GM12864 (cell line): ENCODE results near the gene MAPT.

Source experiments
- DNase-seq: peaks from one replicate; pipeline ENCODE4 v3.0.0-alpha.2; 2011; ENCODE audit warnings: low read depth
- H3K4me3 ChIP-seq: 2 replicates; pipeline ENCODE4 v1.5.1; 2011; ENCODE audit warnings: mild to moderate bottlenecking, low read depth, low read length, control low read depth
- TF ChIP-seq, protein P1 (sequence below): IDR thresholded peaks from 2 replicates; pipeline ENCODE4 v1.5.1; 2011; ENCODE audit warnings: low read depth, mild to moderate bottlenecking, moderate library complexity, low read length, control low read depth, inconsistent platforms; ENCODE audit errors: missing control alignments

MAPT gene

DNA sequence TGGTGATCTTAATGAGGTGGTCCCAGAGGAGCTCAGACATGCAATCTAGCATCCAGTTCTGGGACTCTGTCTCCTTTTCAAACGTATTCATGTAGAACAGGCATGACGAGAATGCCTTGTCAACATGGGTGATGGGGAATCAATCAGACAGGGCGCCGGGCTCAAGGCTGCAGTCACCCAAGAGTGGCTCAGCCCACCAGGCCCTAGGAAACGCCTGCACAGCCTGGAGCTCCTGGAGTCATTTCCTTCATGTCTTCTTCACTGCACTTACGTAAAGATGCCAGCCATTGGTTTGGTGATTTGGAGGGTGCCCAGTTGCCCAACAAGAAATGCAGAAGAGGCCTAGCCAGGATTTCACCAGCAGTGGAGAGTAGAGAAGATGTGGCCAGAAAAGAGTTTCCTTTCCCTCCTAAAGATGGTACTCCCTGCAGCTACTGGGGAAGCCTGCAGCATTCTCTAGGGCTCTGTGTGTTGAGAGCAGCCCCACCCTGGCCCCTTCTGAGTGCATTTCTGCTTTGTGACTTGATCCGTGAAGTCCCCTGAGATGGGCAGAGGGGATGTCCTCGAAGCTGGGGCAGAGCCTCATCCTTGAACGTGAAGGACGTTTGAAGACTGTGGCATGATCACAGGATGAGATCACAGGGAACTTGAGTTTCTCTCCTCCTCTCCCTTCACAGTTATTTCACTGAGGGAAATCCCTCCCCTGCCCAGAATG, 80.7 kb downstream of the MAPT start:
- TF ChIP-seq, protein P1, sequence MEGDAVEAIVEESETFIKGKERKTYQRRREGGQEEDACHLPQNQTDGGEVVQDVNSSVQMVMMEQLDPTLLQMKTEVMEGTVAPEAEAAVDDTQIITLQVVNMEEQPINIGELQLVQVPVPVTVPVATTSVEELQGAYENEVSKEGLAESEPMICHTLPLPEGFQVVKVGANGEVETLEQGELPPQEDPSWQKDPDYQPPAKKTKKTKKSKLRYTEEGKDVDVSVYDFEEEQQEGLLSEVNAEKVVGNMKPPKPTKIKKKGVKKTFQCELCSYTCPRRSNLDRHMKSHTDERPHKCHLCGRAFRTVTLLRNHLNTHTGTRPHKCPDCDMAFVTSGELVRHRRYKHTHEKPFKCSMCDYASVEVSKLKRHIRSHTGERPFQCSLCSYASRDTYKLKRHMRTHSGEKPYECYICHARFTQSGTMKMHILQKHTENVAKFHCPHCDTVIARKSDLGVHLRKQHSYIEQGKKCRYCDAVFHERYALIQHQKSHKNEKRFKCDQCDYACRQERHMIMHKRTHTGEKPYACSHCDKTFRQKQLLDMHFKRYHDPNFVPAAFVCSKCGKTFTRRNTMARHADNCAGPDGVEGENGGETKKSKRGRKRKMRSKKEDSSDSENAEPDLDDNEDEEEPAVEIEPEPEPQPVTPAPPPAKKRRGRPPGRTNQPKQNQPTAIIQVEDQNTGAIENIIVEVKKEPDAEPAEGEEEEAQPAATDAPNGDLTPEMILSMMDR, result no peak
- H3K4me3 ChIP-seq, result no peak overlapping the region
- DNase-seq, result no peak

DNA sequence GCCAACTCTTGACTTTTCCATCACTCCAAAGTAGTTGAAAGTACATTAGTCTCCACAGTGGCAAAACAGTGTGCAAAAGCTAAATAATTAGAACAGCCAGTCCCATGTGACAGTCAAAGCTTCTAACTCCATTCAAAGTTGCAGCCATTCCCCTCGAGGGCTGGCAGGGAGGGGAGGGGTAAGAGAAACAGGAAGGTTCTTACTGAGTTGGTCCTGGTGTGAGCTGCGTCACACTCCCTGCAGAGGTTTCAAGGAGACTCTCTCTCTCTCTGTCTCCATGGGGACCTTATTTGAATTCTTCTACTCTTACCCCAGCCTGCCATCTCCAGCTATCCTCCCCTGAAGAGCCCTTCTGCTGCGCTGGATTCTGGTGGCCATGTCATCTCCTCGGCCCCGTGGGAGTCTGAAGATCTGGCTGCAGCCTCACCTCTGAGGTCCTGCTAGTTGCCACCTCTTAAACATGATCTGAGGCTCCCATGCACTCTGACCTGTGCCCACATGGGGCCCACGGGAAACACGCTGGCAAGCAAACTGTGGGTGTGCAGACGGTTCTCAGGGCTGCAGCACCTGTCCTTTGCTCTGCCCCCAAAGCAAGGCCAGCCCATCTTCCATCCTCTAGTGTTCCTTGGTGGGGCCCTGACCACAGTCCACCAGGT, 81.4 kb downstream of the MAPT start:
- TF ChIP-seq, protein P1, result no peak
- DNase-seq, result no peak
- H3K4me3 ChIP-seq, result no peak overlapping the region

DNA sequence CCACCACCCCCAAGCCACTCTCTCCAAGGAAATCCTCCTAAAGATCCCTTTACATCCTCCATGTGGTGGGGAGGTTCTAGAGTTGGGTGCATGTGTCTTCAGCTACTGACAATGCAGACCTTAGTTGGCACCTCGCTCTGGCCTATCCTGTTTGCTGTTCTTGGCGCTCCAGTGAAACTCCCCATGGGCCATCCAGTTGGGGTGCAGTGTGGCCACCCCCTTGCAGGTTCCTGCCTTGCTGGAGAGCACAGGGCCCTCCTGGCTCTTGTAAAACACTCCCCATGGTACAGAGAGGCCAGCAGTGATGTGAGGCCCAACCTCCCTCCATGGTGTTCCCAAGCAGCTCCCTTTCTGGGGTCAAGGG, 82.0 kb downstream of the MAPT start:
- DNase-seq, result no peak
- TF ChIP-seq, protein P1, result no peak
- H3K4me3 ChIP-seq, result no peak overlapping the region

DNA sequence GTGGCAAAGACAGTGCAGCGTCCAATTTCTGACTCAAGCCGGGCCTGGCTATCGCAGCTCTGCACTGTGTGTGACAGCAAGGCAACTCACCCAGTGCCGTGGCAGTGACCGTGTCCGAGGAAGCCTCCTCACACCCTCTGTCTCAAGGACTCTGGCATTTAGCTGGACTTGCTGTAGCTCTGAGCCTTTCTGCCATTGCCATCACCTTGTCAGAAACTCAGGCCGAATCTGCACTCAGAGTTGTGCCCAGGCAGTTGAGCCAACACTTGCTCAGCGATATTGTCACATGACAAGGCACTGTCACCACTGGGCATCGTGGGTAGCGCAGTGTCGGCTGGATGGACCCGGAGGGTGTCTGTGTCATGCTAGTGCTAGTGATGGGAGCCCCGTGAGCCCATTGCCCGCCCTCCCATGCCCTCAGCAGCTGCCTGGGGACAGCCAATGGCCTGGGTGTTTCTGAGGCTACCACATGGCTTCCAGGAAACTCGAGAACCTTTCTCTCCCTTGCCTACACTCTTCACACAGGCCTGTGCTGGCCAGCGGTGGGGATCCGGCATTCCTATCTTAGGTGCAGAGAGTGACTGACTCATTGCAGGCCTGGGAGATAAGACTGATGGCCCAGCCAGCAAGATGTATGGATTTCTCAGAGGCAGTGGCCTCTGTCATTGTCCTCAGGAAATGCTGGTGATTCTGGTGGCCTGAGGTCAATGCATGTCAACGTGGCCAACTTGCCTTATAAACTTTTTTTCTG, 82.6 kb downstream of the MAPT start:
- TF ChIP-seq, protein P1, result no peak
- no peak for DNase-seq
- H3K4me3 ChIP-seq, result no peak overlapping the region

DNA sequence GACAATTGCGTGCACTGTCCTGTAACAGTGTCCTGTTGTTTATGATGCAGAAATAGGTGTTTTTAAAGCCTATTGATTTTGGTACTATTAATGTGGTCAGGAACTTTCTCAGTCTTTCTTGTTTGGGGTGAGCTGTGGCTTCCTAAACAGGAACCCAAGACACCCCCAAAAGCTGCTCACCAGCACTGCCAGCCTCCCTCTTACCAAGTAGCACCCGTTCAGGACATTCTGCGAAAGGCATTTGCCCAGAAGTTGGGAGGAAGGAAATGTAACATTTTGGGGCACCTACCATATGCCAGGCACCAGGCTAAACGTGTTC, 83.1 kb downstream of the MAPT start:
- no peak for DNase-seq
- TF ChIP-seq, protein P1, result no peak
- H3K4me3 ChIP-seq, result no peak overlapping the region

DNA sequence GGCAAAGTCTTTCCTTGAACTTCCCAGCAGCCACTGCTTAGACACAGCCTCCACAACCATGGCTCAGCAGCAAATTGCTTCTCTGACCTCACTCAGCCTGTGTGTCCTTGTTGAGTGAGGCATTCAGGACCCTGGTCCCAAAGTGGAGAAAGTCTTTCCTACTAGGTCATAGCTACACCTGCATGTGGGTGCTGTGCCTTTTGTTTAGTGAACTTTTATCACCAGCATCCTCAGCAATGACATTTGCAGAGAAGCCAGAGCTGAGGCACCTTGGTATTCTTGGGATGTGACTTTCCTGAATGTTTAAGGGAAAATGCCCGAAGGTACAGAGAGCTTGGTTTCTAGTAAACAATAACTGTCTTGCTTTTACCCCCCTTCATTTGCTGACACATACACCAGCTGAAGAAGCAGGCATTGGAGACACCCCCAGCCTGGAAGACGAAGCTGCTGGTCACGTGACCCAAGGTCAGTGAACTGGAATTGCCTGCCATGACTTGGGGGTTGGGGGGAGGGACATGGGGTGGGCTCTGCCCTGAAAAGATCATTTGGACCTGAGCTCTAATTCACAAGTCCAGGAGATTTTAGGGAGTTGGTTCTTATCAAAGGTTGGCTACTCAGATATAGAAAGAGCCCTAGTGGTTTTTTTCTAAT, 83.7 kb downstream of the MAPT start:
- H3K4me3 ChIP-seq, result no peak overlapping the region
- TF ChIP-seq, protein P1, result no peak
- no peak for DNase-seq
